Gastroesophageal sphincter (tissue), 3 donors: ENCODE measurements around the gene TTLL12.
A peak's percentile ranks its signal among the peaks of the same experiment; 100 is the strongest.

Experiments
- EP300 ChIP-seq: sonication (generic); formaldehyde crosslinking; IDR thresholded peaks from one replicate; pipeline ENCODE4 v1.6.1; 2017; ENCODE audit warnings: antibody characterized with exemption, mild to moderate bottlenecking
- TF ChIP-seq, protein P1 (sequence below), 4 experiments: fragments of 200-600 bp in 2 of 4; fragments of 450-650 bp in 2 of 4; sonication (generic) in 1 of 4; IDR thresholded peaks; one replicate each; pipeline ENCODE4 v1.5.1; 2017 to 2019; ENCODE audit warnings: antibody characterized with exemption in 4 of 4, mild to moderate bottlenecking in 2 of 4, moderate library complexity in 2 of 4

GRCh38 chr22:43152357-43153071 is 34.4 kb downstream of the TTLL12 start:
- TF ChIP-seq, protein P1, sequence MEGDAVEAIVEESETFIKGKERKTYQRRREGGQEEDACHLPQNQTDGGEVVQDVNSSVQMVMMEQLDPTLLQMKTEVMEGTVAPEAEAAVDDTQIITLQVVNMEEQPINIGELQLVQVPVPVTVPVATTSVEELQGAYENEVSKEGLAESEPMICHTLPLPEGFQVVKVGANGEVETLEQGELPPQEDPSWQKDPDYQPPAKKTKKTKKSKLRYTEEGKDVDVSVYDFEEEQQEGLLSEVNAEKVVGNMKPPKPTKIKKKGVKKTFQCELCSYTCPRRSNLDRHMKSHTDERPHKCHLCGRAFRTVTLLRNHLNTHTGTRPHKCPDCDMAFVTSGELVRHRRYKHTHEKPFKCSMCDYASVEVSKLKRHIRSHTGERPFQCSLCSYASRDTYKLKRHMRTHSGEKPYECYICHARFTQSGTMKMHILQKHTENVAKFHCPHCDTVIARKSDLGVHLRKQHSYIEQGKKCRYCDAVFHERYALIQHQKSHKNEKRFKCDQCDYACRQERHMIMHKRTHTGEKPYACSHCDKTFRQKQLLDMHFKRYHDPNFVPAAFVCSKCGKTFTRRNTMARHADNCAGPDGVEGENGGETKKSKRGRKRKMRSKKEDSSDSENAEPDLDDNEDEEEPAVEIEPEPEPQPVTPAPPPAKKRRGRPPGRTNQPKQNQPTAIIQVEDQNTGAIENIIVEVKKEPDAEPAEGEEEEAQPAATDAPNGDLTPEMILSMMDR (IDR thresholded peaks at IDR 0.05) = peak in 1 of 4 experiments; percentile 18
- no peak for TF ChIP-seq EP300
